Right renal cortex interstitium (tissue), 3 donors: Measurements from ENCODE around the gene TSN. TPM values are rescaled to one million over a fixed set of nuclear protein-coding genes. Genes with fewer than 3 reads are reported as not detected.
"Not testable (repeated sequence)": the region's sequence is repeated elsewhere in the genome, so short reads cannot be mapped to it uniquely, and the experiment has no call there.

Source experiments
- DNase-seq, 3 donors: peaks; one replicate each; pipeline ENCODE4 v3.0.0-alpha.2; 2013; ENCODE audit warnings: low read depth in 3 of 3, low spot score in 2 of 3
- polyA plus RNA-seq, 3 donors: library from polyadenylated mRNA; unstranded; fragments of 120-200 nt; gene quantifications; one replicate each; pipeline ENCODE4 v1.2.1, GENCODE V29; 2013; ENCODE audit not compliant: insufficient read length in 3 of 3

The TSN gene
- polyA plus RNA-seq = 100 to 1,000 TPM in 2 of 3 donors, 10 to 100 TPM in 1; 95.9 to 106 (median 101) TPM

GRCh38 chr2:121755237-121756111 is at the start of gene TSN:
Gene TSN, plus strand, starts transcription at chr2:121755651. Its CDS starts 129 bp downstream, at chr2:121755780.
- DNase-seq = peak; percentile 92 to 95 (median 94)

GRCh38 chr2:121705958-121706357 is 49.5 kb upstream of the TSN start:
- no peak for DNase-seq

- DNase-seq = peak in 2 of 3 donors; percentile 49 to 61
Measured at GRCh38 chr2:121707344-121707919, 48.0 kb upstream of the TSN start.

GRCh38 chr2:121707920-121708361 is 47.5 kb upstream of the TSN start:
- DNase-seq = no peak

- DNase-seq = no peak
Measured at GRCh38 chr2:121709776-121710469, 45.5 kb upstream of the TSN start.

GRCh38 chr2:121710470-121711170 is 44.8 kb upstream of the TSN start:
- DNase-seq = no peak

GRCh38 chr2:121711481-121711880 is 44.0 kb upstream of the TSN start:
- DNase-seq = not testable (repeated sequence)

GRCh38 chr2:121716126-121716525 is 39.3 kb upstream of the TSN start:
- no peak for DNase-seq

GRCh38 chr2:121717529-121717928 is 37.9 kb upstream of the TSN start:
- no peak for DNase-seq

- DNase-seq = no peak
Measured at GRCh38 chr2:121721926-121722325, 33.5 kb upstream of the TSN start.

GRCh38 chr2:121722479-121722878 is 33.0 kb upstream of the TSN start:
- DNase-seq = no peak

GRCh38 chr2:121723316-121723715 is 32.1 kb upstream of the TSN start:
- no peak for DNase-seq

- DNase-seq = no peak
Measured at GRCh38 chr2:121727332-121727731, 28.1 kb upstream of the TSN start.

GRCh38 chr2:121727950-121728349 is 27.5 kb upstream of the TSN start:
- DNase-seq = no peak

GRCh38 chr2:121731366-121731765 is 24.1 kb upstream of the TSN start:
- no peak for DNase-seq

GRCh38 chr2:121734544-121734943 is 20.9 kb upstream of the TSN start:
- DNase-seq = not testable (repeated sequence)

GRCh38 chr2:121735518-121736074 is 19.9 kb upstream of the TSN start:
- no peak for DNase-seq

GRCh38 chr2:121736140-121736461 is 19.4 kb upstream of the TSN start:
- no peak for DNase-seq

- DNase-seq = peak; percentile 71 to 93 (median 88)
Measured at GRCh38 chr2:121736462-121737336, 18.8 kb upstream of the TSN start, which contains the start of gene NIFK. Gene NIFK, minus strand, starts transcription at chr2:121736875. Its CDS starts 25 bp downstream, at chr2:121736850.
